ENCODE results near the gene PEX7. TPM values are rescaled to one million over a fixed set of nuclear protein-coding genes. Genes with fewer than 3 reads are reported as not detected.

Gene PEX7
- total RNA-seq, 1 donor from 2014 or later: 6.8 TPM

- Mint-ChIP-seq H3K4me1 (no peaks in the 10 kb centered on the region), H3K9me3 (no peaks in the 10 kb centered on the region), H3K27me3 (no peaks in the 10 kb centered on the region), H3K4me3 (no peak overlapping the region), H3K27ac (no peak overlapping the region), H3K36me3 (ENCODE audit: low read depth) (peaks cover 25% of the 10 kb centered on the region)
- ChIA-PET POLR2A (interaction anchor here (0.6 kb wide), 1 partner anchor 89 kb away, joined by 6 read pairs; no protein-coding TSS in a partner anchor), CTCF (no interaction called here)
- DNase-seq (no peak), ATAC-seq (ENCODE audit: low read depth) (no peak)
- TF ChIP-seq CTCF (IDR thresholded peaks at IDR 0.05): no peak
- intact Hi-C loops (cut with micrococcal nuclease): no loop called here
Measured at GRCh38 chr6:136860043-136860442, 37.7 kb downstream of the PEX7 start.

- Mint-ChIP-seq H3K4me3 (no peak overlapping the region), H3K27ac (no peak overlapping the region), H3K27me3 (no peaks in the 10 kb centered on the region), H3K4me1 (no peaks in the 10 kb centered on the region), H3K36me3 (ENCODE audit: low read depth) (peaks cover 15% of the 10 kb centered on the region), H3K9me3 (no peaks in the 10 kb centered on the region)
- no peak for DNase-seq
- CTCF ChIA-PET: no interaction called here
- ATAC-seq (ENCODE audit: low read depth): no peak
- POLR2A ChIA-PET: no interaction called here
- intact Hi-C loops (cut with micrococcal nuclease): no loop called here
- TF ChIP-seq CTCF (IDR thresholded peaks at IDR 0.05): no peak
Measured at GRCh38 chr6:136862662-136863061, 40.3 kb downstream of the PEX7 start.

- Mint-ChIP-seq H3K27me3 (no peaks in the 10 kb centered on the region), H3K36me3 (ENCODE audit: low read depth) (peaks cover 13% of the 10 kb centered on the region), H3K27ac (no peak overlapping the region), H3K4me1 (no peaks in the 10 kb centered on the region), H3K9me3 (no peaks in the 10 kb centered on the region), H3K4me3 (no peak overlapping the region)
- TF ChIP-seq CTCF (IDR thresholded peaks at IDR 0.05): no peak
- intact Hi-C loops (cut with micrococcal nuclease): no loop called here
- ChIA-PET CTCF (no interaction called here), POLR2A (no interaction called here)
- DNase-seq (no peak), ATAC-seq (ENCODE audit: low read depth) (no peak)
Measured at GRCh38 chr6:136863752-136864151, 41.4 kb downstream of the PEX7 start.

GRCh38 chr6:136864676-136865075 lies 42.3 kb downstream of the PEX7 start:
- H3K36me3 Mint-ChIP-seq (ENCODE audit: low read depth): peaks cover 12% of the 10 kb centered on the region
- ATAC-seq (ENCODE audit: low read depth): no peak
- H3K27me3 Mint-ChIP-seq: no peaks in the 10 kb centered on the region
- no peaks in the 10 kb centered on the region for H3K9me3 Mint-ChIP-seq
- no peak for TF ChIP-seq CTCF (IDR thresholded peaks at IDR 0.05)
- intact Hi-C loops (cut with micrococcal nuclease): no loop called here
- ChIA-PET POLR2A (no interaction called here), CTCF (no interaction called here)
- DNase-seq: no peak
- H3K4me3 Mint-ChIP-seq: no peak overlapping the region
- H3K27ac Mint-ChIP-seq: no peak overlapping the region
- no peaks in the 10 kb centered on the region for H3K4me1 Mint-ChIP-seq

GRCh38 chr6:136866872-136867416 lies 44.6 kb downstream of the PEX7 start:
- no peaks in the 10 kb centered on the region for H3K27me3 Mint-ChIP-seq
- H3K27ac Mint-ChIP-seq: no peak overlapping the region
- CTCF ChIA-PET: interaction anchor here (0.7 kb wide), 1 partner anchor 19 kb away, joined by 3 read pairs; no protein-coding TSS in a partner anchor
- no peak for DNase-seq
- H3K4me1 Mint-ChIP-seq: no peaks in the 10 kb centered on the region
- TF ChIP-seq CTCF (IDR thresholded peaks at IDR 0.05): no peak
- no peaks in the 10 kb centered on the region for H3K9me3 Mint-ChIP-seq
- intact Hi-C loops (cut with micrococcal nuclease): no loop called here
- peaks cover 19% of the 10 kb centered on the region for H3K36me3 Mint-ChIP-seq (ENCODE audit: low read depth)
- POLR2A ChIA-PET: no interaction called here
- ATAC-seq (ENCODE audit: low read depth): no peak
- H3K4me3 Mint-ChIP-seq: no peak overlapping the region
